Activated effector memory CD4-positive, alpha-beta T cell treated with anti-CD3 and anti-CD28 coated beads, Interleukin-2, amount 50 U/mL, for 16 hours (primary cell): ENCODE data around the gene GNS.
"Not testable (repeated sequence)": the region's sequence is repeated elsewhere in the genome, so short reads cannot be mapped to it uniquely, and the experiment has no call there.

ENCODE experiments used
- DNase-seq: peaks from one replicate; pipeline ENCODE4 v3.0.0-alpha.2; 2020

The GNS gene

GRCh38 chr12:64694130-64695040 lies 64.8 kb downstream of the GNS start:
- DNase-seq, result no peak

GRCh38 chr12:64691795-64692583 lies 67.2 kb downstream of the GNS start:
- DNase-seq, result no peak

- no peak for DNase-seq
Observed at GRCh38 chr12:64691227-64691794, 67.9 kb downstream of the GNS start.

- DNase-seq, result not testable (repeated sequence)
Observed at GRCh38 chr12:64690236-64690635, 69.0 kb downstream of the GNS start.

- DNase-seq, result no peak
Observed at GRCh38 chr12:64688715-64689114, 70.5 kb downstream of the GNS start.

- no peak for DNase-seq
Observed at GRCh38 chr12:64688219-64688618, 71.0 kb downstream of the GNS start.

GRCh38 chr12:64687816-64688215 lies 71.4 kb downstream of the GNS start:
- DNase-seq, result no peak

- DNase-seq, result peak; percentile 48
Observed at GRCh38 chr12:64685605-64686004, 73.6 kb downstream of the GNS start.

GRCh38 chr12:64685050-64685449 lies 74.2 kb downstream of the GNS start:
- DNase-seq, result peak; percentile 70

- no peak for DNase-seq
Observed at GRCh38 chr12:64683816-64684543, 75.2 kb downstream of the GNS start.

- DNase-seq, result peak; percentile 50
Observed at GRCh38 chr12:64682572-64683277, 76.5 kb downstream of the GNS start.

GRCh38 chr12:64681200-64682052 lies 77.8 kb downstream of the GNS start:
- peak; percentile 63 for DNase-seq

GRCh38 chr12:64680235-64680634 lies 79.0 kb downstream of the GNS start:
- DNase-seq, result no peak

- DNase-seq, result peak; percentile 82
Observed at GRCh38 chr12:64679487-64680001, 79.7 kb downstream of the GNS start.

GRCh38 chr12:64678835-64679234 lies 80.4 kb downstream of the GNS start:
- no peak for DNase-seq

GRCh38 chr12:64678248-64678647 lies 81.0 kb downstream of the GNS start:
- DNase-seq, result no peak

- DNase-seq, result no peak
Observed at GRCh38 chr12:64675795-64676194, 83.4 kb downstream of the GNS start.

GRCh38 chr12:64674367-64674922 lies 84.8 kb downstream of the GNS start:
- DNase-seq, result peak; percentile 81

- DNase-seq, result no peak
Observed at GRCh38 chr12:64673490-64674169, 85.6 kb downstream of the GNS start.

- peak; percentile 83 for DNase-seq
Observed at GRCh38 chr12:64672925-64673409, 86.2 kb downstream of the GNS start.
